Pancreas (tissue), 10 donors: ENCODE measurements around the gene ADCY10. TPM values are rescaled to one million over a fixed set of nuclear protein-coding genes. Genes with fewer than 3 reads are reported as not detected.

Source experiments
- ATAC-seq, 4 donors: fragments of 200-7000 bp; cut with Tn5 transposase; one replicate each; pipeline versions ENCODE4 v1.8.0 to v1.9.1; 2020; ENCODE audit warnings: mild to moderate bottlenecking in 4 of 4, moderate library complexity in 4 of 4
- DNase-seq, 6 donors: peaks; one replicate each; pipeline ENCODE4 v3.0.0-alpha.2; 2020
- FAIRE-seq: peaks from 2 replicates; lab custom pipeline; 2012; peaks lifted over from hg19 to GRCh38; lab: Jason Lieb, UNC
- H3K27ac ChIP-seq, 4 donors: fragments of 200-600 bp; sonication (generic); 1 replicate in 3 of 4; 2 replicates in 1 of 4; pipeline versions ENCODE4 v1.5.0 to v1.8.0; 2020
- H3K27me3 ChIP-seq, 4 donors: fragments of 200-600 bp; one replicate each; pipeline ENCODE4 v1.8.0; 2021
- H3K36me3 ChIP-seq, 3 donors: fragments of 200-600 bp; sonication (generic) in 1 of 3; one replicate each; pipeline versions ENCODE4 v1.5.0 to v1.8.0; 2020 to 2021
- H3K4me1 ChIP-seq, 3 donors: fragments of 200-600 bp; one replicate each; pipeline ENCODE4 v1.8.0; 2021
- H3K4me3 ChIP-seq, 4 donors: fragments of 200-600 bp; sonication (generic) in 2 of 4; one replicate each; pipeline versions ENCODE4 v1.5.0 to v1.8.0; 2020 to 2021
- H3K9me3 ChIP-seq, 4 donors: fragments of 200-600 bp; one replicate each; pipeline ENCODE4 v1.8.0; 2021
- WGBS, 2 donors: extraction: QIAGEN DNeasy Blood & Tissue Kit; methylation state at CpG; one replicate each; pipeline ENCODE4 v1.1.7; 2013; 5-methylcytosine and 5-hydroxymethylcytosine counted together
- intact Hi-C, 3 donors: fragments of 100-400 bp; cut with DNase I; formaldehyde crosslinking; loops; one replicate each; pipeline versions ENCODE4 v1.11.1 to v1.14.2; 2022
- polyA plus RNA-seq, 2 donors: library from polyadenylated mRNA; stranded (reverse); fragments of 200-250 nt; gene quantifications; one replicate each; pipeline ENCODE4 v1.2.3, GENCODE V29; 2013
- total RNA-seq, 6 donors: library from RNA; stranded (reverse); fragmentation: NEBNext Ultra II Directional in 4 of 6; extraction: Animal tissue kit (Norgen Biotek cat#: 25700) in 4 of 6; gene quantifications; one replicate each; pipeline versions ENCODE4 v1.2.1 to v1.2.4, GENCODE V29; 2021 to 2023
- TF ChIP-seq, protein P1 (sequence below), 4 donors: fragments of 200-600 bp; sonication (generic) in 3 of 4; IDR thresholded peaks; one replicate each; pipeline versions ENCODE4 v1.5.0 to v1.8.0; 2021; ENCODE audit warnings: antibody characterized with exemption in 4 of 4
- donor health status: healthy with polysubstance abuse.
- donor health status: DM: no; HTN: no; CAD: no; lungs with moderate emphysema.
- donor health status: DM: no; HTN: no; CAD: no.
- donor health status: control.
- donor health status: control.
- donor health status: Bipolar disorder and iron deficiency.
- donor health status: DM: yes; HTN: yes; CAD: no.
- donor health status: DM: no; HTN: no; CAD: no.
- donor health status: DM: no; HTN: no; CAD: no.
- donor health status: DM: yes; HTN: yes; CAD: no.

The ADCY10 gene
- total and polyA plus RNA-seq, 8 donors = 0.03 to 0.31 (median 0.16) TPM; not detected in 1

DNA sequence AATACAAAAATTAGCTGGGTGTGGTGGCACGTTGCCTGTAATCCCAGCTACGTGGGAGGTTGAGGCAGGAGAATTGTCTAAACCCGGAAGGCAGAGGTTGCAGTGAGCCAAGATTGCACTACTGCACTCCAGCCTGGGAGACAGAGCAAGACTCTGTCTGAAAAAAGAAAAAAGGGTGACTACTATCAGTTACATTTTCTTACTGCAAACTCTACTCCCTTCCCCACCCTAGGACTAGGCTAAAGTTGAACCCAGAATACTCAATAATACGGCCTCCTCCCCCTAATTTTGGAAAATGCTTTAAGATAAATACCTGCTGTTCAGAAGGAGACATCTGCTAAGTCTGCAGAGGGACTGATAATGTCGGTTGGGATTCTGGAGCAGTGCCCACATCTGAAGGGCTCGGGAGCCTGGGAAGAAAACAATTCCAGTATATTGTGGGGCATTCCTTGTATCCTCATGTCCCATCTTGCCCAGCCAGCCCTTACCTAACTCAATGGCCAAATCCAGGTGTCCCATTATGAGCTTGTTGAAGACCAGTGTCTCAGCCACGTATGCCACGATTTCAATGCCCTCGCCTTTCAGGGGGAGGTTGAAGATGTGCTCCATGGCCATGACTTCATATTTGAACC is 89.7 kb downstream of the ADCY10 start:
- intact Hi-C loops = no loop called here

DNA sequence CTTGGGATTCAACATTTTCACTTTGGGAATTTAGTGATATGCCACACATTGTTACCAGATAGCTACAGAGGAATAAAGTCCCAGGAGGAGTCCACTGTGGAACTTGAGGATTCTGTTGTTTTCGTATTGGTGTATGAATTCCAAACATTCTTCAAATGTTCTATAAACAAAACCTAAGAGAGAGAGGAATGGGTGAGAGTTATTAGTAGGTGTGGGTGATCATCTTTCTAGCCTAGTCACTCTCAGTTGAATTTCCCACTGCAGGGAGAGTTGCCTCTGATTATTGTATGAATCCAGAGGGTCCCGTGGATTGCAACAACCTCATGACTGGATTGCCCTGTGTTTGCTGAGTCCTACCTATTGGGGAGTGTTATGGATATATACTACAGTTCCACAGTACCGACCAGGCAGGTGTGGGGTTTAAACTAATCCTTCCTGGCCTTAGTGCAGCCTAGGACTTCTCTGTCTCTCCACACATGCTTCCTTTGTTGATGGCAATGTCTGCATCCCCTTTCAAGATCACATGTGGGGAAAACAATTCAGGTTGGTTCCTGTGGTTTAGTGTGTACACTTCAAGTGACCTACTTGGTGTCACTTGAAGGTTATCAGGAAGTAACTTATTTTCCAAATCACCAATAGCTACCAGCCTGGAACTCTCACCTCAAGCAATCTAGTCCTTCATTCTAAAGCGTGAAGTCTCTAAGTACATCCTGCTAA is 91.8 kb downstream of the ADCY10 start:
- Histone ChIP-seq H3K4me1 (no peaks in the 10 kb centered on the region), H3K9me3 (no peaks in the 10 kb centered on the region), H3K27ac (no peak overlapping the region), H3K4me3 (no peak overlapping the region), H3K36me3 (no peaks in the 10 kb centered on the region), H3K27me3 (no peaks in the 10 kb centered on the region)
- 54 to 73% methylated on average over 4 of the region's 4 CpGs for WGBS, 2 donors
- TF ChIP-seq, protein P1, sequence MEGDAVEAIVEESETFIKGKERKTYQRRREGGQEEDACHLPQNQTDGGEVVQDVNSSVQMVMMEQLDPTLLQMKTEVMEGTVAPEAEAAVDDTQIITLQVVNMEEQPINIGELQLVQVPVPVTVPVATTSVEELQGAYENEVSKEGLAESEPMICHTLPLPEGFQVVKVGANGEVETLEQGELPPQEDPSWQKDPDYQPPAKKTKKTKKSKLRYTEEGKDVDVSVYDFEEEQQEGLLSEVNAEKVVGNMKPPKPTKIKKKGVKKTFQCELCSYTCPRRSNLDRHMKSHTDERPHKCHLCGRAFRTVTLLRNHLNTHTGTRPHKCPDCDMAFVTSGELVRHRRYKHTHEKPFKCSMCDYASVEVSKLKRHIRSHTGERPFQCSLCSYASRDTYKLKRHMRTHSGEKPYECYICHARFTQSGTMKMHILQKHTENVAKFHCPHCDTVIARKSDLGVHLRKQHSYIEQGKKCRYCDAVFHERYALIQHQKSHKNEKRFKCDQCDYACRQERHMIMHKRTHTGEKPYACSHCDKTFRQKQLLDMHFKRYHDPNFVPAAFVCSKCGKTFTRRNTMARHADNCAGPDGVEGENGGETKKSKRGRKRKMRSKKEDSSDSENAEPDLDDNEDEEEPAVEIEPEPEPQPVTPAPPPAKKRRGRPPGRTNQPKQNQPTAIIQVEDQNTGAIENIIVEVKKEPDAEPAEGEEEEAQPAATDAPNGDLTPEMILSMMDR (IDR thresholded peaks at IDR 0.05) = no peak
- intact Hi-C loops = no loop called here
- DNase-seq (no peak), ATAC-seq (no peak), FAIRE-seq (no peak)

More for the DNA sequence above, 89.7 kb downstream of the ADCY10 start:
- DNase-seq (no peak), FAIRE-seq (no peak), ATAC-seq (no peak)
- Histone ChIP-seq H3K27me3 (no peaks in the 10 kb centered on the region), H3K36me3 (no peaks in the 10 kb centered on the region), H3K4me3 (no peak overlapping the region), H3K4me1 (no peaks in the 10 kb centered on the region), H3K27ac (no peak overlapping the region), H3K9me3 (no peaks in the 10 kb centered on the region)
- TF ChIP-seq, protein P1 (IDR thresholded peaks at IDR 0.05) = no peak
- WGBS, 2 donors = 67 to 73% methylated on average over 9 of the region's 9 CpGs

DNA sequence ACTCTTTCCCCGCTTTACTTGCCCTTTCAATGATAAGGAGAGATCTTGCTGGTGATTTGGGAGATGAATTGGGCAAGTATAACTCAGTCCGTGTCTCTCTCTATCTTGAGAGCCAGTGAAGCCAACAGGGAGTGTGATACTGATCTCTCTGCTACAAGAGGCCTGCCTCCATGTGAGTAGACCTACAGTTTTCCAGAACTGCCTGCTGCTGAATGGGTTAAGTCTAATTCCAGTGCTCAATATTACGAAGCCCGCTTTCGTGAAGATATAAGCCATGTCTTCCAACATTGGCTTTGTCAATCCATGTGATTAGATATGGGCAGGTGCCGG is 92.6 kb downstream of the ADCY10 start:
- WGBS, 2 donors = 91 to 92% methylated on average over 6 of the region's 6 CpGs

DNA sequence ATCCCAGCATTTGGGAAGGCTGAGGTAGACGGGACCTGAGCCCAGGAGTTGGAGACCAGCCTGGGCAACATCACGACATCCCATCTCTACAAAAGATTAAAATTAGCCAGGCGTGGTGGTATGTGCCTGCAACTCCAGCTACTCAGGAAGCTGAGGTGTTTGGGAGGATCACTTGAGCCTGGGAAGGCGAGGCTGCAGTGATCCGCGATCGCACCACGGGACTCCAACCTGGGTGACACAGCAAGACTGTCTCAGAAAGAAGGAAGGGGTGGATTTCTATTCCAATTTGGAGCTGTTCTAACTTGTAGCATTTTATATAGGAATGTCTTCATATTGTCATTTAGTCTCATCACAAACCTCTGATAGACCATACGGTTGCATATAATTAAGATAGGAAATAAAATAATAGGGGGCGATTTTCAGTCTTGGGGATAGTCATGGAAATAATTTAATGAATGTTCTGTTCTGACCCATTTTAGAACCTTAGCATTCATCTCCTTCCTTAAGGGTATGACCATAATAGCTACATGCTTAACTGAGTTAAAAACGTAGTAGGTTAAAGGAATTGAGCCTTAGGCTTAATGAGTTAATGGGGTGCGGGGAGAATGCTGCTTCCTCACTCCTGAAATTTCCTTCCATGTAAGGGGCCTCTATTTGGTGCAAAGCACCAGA is 93.1 kb downstream of the ADCY10 start:
- no peak for ATAC-seq
- TF ChIP-seq, protein P1 (IDR thresholded peaks at IDR 0.05) = no peak
- H3K36me3 ChIP-seq = no peaks in the 10 kb centered on the region
- H3K4me3 ChIP-seq = no peak overlapping the region
- H3K27ac ChIP-seq = no peak overlapping the region
- H3K9me3 ChIP-seq = no peaks in the 10 kb centered on the region
- no peak for FAIRE-seq
- intact Hi-C loops = no loop called here
- no peaks in the 10 kb centered on the region for H3K27me3 ChIP-seq
- 90% methylated on average over 12 of the region's 12 CpGs for WGBS, 2 donors
- no peak for DNase-seq
- no peaks in the 10 kb centered on the region for H3K4me1 ChIP-seq

More for the DNA sequence above, 92.6 kb downstream of the ADCY10 start:
- no peaks in the 10 kb centered on the region for H3K27me3 ChIP-seq
- no peaks in the 10 kb centered on the region for H3K9me3 ChIP-seq
- FAIRE-seq (no peak), DNase-seq (no peak), ATAC-seq (no peak)
- no peak overlapping the region for H3K4me3 ChIP-seq
- intact Hi-C loops = no loop called here
- H3K4me1 ChIP-seq = no peaks in the 10 kb centered on the region
- TF ChIP-seq, protein P1 (IDR thresholded peaks at IDR 0.05) = no peak
- H3K36me3 ChIP-seq = no peaks in the 10 kb centered on the region
- H3K27ac ChIP-seq = no peak overlapping the region
